ENCODE measurements around the gene PSMG4. TPM values are rescaled to one million over a fixed set of nuclear protein-coding genes. Genes with fewer than 3 reads are reported as not detected.

Gene PSMG4
- total and polyA plus RNA-seq, 2 donors (not counting 3 experiments of a cell fraction or from before 2014, with no cell fraction given), result 31.4 to 46.0 TPM

DNA sequence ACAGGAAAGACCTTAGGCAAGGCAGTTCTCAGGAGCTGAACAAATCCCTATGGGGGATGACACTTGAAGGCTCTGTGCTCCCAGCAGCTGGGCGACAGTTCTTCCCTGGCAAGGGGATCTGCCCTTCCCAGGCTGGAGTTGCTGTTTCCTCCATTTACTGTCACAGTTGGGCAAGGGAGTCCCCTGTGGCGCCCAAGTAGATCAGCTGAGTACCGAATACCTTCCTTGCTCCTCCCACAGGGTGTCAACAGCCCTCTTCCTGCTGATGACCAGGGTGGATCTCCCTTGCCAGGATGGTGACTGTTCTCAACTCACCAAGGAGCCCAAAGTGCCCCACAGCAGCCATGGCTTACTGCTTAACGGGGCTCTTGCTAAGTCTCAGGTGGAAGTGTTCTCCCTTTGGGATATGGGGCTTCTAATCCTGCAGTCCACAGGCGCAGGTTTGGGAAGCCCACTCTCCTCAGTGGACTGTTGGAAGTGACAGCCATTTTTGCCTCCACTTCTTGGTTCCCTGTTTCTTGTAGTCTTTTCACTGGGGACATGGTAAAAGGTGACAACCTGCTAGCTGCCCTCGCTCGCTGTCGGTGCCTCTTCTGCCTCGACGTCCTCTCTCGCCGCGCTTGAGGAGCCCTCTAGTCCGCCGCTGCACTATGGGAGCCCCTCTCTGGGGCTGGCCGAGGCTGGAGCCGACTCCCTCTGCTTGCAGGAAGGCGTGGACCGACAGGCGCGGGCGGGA lies 5.7 kb upstream of the PSMG4 start:
- H3K27me3 ChIP-seq (ENCODE audit: control insufficient read depth in 2 of 2, insufficient read depth in 2 of 2, low read length in 2 of 2), result peaks cover 6 to 12% of the 10 kb centered on the region in 2 experiments
- no peaks in the 10 kb centered on the region for H3K4me1 ChIP-seq (ENCODE audit: control insufficient read depth, extremely low read depth, insufficient read depth, low read length)
- no peaks in the 10 kb centered on the region for H3K9me3 ChIP-seq (replicated peaks; ENCODE audit: control insufficient read depth, insufficient read depth, low read length)
- ChIA-PET POLR2A (no interaction called here), CTCF (interaction anchor here (1.3 to 5.3 kb wide), 6 partner anchors 8 to 127 kb away, joined by 3 to 121 read pairs (median 20); partner anchors contain the start of gene TUBB2A)
- H3K9me1 ChIP-seq (replicated peaks; ENCODE audit: control insufficient read depth, extremely low read depth, insufficient read depth, low read length), result no peaks in the 10 kb centered on the region
- FAIRE-seq (no peak), DNase-seq (ENCODE audit: low read depth, low spot score) (no peak)
- TF ChIP-seq MYC (IDR thresholded peaks at IDR 0.05; ENCODE audit: low read depth, low read length) (no peak), JUN (IDR thresholded peaks at IDR 0.05; ENCODE audit: borderline replicate concordance, insufficient read depth, insufficient read length, low read depth) (no peak), EZH2 (IDR thresholded peaks at IDR 0.05; ENCODE audit: borderline replicate concordance, low read depth, low read length, severe bottlenecking) (no peak), POLR2A (IDR thresholded peaks at IDR 0.05; ENCODE audit: low read depth, low read length) (no peak), GATA2 (IDR thresholded peaks at IDR 0.05; ENCODE audit: insufficient read depth, insufficient read length, low read depth, low read length) (no peak), FOS (IDR thresholded peaks at IDR 0.05; ENCODE audit: borderline replicate concordance, insufficient read depth, low read length) (no peak), POLR2AphosphoS5 (IDR thresholded peaks at IDR 0.05; ENCODE audit: insufficient read depth, low read depth, low read length) (no peak)
- TF ChIP-seq, protein P1, sequence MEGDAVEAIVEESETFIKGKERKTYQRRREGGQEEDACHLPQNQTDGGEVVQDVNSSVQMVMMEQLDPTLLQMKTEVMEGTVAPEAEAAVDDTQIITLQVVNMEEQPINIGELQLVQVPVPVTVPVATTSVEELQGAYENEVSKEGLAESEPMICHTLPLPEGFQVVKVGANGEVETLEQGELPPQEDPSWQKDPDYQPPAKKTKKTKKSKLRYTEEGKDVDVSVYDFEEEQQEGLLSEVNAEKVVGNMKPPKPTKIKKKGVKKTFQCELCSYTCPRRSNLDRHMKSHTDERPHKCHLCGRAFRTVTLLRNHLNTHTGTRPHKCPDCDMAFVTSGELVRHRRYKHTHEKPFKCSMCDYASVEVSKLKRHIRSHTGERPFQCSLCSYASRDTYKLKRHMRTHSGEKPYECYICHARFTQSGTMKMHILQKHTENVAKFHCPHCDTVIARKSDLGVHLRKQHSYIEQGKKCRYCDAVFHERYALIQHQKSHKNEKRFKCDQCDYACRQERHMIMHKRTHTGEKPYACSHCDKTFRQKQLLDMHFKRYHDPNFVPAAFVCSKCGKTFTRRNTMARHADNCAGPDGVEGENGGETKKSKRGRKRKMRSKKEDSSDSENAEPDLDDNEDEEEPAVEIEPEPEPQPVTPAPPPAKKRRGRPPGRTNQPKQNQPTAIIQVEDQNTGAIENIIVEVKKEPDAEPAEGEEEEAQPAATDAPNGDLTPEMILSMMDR (IDR thresholded peaks at IDR 0.05; ENCODE audit: extremely low read depth in 1 of 2, insufficient read depth in 1 of 2, low read depth in 1 of 2, low read length in 2 of 2), result no peak
- TF ChIP-seq, protein P2, sequence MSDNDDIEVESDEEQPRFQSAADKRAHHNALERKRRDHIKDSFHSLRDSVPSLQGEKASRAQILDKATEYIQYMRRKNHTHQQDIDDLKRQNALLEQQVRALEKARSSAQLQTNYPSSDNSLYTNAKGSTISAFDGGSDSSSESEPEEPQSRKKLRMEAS (IDR thresholded peaks at IDR 0.05; ENCODE audit: insufficient read depth, insufficient read length), result no peak
- dilution Hi-C loops (cut with MboI; ENCODE audit: extremely low pct_ligation_motif_present, low sequenced_read_pairs) (no loop called here), intact Hi-C loops (cut with micrococcal nuclease) (no loop called here)
- H3K4me3 ChIP-seq (replicated peaks in 1 of 3; ENCODE audit: insufficient read depth in 1 of 3, low read depth in 1 of 3, low read length in 3 of 3), result no peak overlapping the region
- H3K79me2 ChIP-seq (ENCODE audit: control insufficient read depth, insufficient read depth, low read length), result no peaks in the 10 kb centered on the region
- no peak overlapping the region for H2AFZ ChIP-seq (ENCODE audit: low read depth, low read length)
- no TSS peak for BruUV-seq (replicated peaks)
- no peak overlapping the region for H3K27ac ChIP-seq (ENCODE audit: insufficient read depth, low read depth, low read length)
- H3K36me3 ChIP-seq (ENCODE audit: control insufficient read depth in 2 of 2, extremely low read depth in 1 of 2, insufficient read depth in 2 of 2, low read length in 2 of 2), result no peaks in the 10 kb centered on the region
- no peaks in the 10 kb centered on the region for H4K20me1 ChIP-seq (replicated peaks; ENCODE audit: control insufficient read depth, extremely low read depth, insufficient read depth, low read length)
- H3K9ac ChIP-seq (replicated peaks; ENCODE audit: extremely low read depth, insufficient read depth, low read length), result no peak overlapping the region
- H3K4me2 ChIP-seq (ENCODE audit: insufficient read depth, low read length), result no peak overlapping the region
